HG03039 (cell line): ENCODE measurements around the gene DDX39A.
"Not testable (repeated sequence)": the region's sequence is repeated elsewhere in the genome, so short reads cannot be mapped to it uniquely, and the experiment has no call there.

ENCODE experiments used
- ATAC-seq: cut with Tn5 transposase; IDR thresholded peaks from one replicate; pipeline ENCODE4 v1.9.1; 2021; ENCODE audit warnings: mild to moderate bottlenecking, moderate library complexity; ENCODE audit not compliant: unreplicated experiment

Gene DDX39A

GRCh38 chr19:14391156-14391821 is 27.9 kb downstream of the DDX39A start:
- ATAC-seq = no peak

- no peak for ATAC-seq
These were observed 28.6 kb downstream of the DDX39A start for GRCh38 chr19:14390548-14390947.

GRCh38 chr19:14385492-14385891 is 33.6 kb downstream of the DDX39A start:
- no peak for ATAC-seq

- peak; percentile 31 for ATAC-seq
These were observed 35.2 kb downstream of the DDX39A start for GRCh38 chr19:14383661-14384555.

- ATAC-seq = no peak
These were observed 37.3 kb downstream of the DDX39A start for GRCh38 chr19:14381689-14382474.

GRCh38 chr19:14379294-14380065 is 39.7 kb downstream of the DDX39A start:
- no peak for ATAC-seq

- ATAC-seq = no peak
These were observed 40.3 kb downstream of the DDX39A start for GRCh38 chr19:14378890-14379289.

- ATAC-seq = no peak
These were observed 41.2 kb downstream of the DDX39A start for GRCh38 chr19:14377883-14378328.

- ATAC-seq = no peak
These were observed 43.4 kb downstream of the DDX39A start for GRCh38 chr19:14375582-14376291.

GRCh38 chr19:14375055-14375581 is 44.0 kb downstream of the DDX39A start:
- no peak for ATAC-seq

GRCh38 chr19:14374313-14374712 is 44.8 kb downstream of the DDX39A start:
- not testable (repeated sequence) for ATAC-seq

GRCh38 chr19:14372384-14373077 is 46.6 kb downstream of the DDX39A start:
- not testable (repeated sequence) for ATAC-seq

- no peak for ATAC-seq
These were observed 47.8 kb downstream of the DDX39A start for GRCh38 chr19:14371301-14371821.

GRCh38 chr19:14370940-14371280 is 48.2 kb downstream of the DDX39A start:
- no peak for ATAC-seq

- no peak for ATAC-seq
These were observed 48.8 kb downstream of the DDX39A start for GRCh38 chr19:14370169-14370939.

- ATAC-seq = no peak
These were observed 49.6 kb downstream of the DDX39A start for GRCh38 chr19:14369399-14370168.

- no peak for ATAC-seq
These were observed 51.1 kb downstream of the DDX39A start for GRCh38 chr19:14368011-14368513.
